ENCODE measurements around the gene PCK1.

Gene PCK1

GRCh38 chr20:57559658-57560553 is 1.0 kb upstream of the PCK1 start:
- no peak for DNase-seq (ENCODE audit: low read depth in 2 of 2)

DNA sequence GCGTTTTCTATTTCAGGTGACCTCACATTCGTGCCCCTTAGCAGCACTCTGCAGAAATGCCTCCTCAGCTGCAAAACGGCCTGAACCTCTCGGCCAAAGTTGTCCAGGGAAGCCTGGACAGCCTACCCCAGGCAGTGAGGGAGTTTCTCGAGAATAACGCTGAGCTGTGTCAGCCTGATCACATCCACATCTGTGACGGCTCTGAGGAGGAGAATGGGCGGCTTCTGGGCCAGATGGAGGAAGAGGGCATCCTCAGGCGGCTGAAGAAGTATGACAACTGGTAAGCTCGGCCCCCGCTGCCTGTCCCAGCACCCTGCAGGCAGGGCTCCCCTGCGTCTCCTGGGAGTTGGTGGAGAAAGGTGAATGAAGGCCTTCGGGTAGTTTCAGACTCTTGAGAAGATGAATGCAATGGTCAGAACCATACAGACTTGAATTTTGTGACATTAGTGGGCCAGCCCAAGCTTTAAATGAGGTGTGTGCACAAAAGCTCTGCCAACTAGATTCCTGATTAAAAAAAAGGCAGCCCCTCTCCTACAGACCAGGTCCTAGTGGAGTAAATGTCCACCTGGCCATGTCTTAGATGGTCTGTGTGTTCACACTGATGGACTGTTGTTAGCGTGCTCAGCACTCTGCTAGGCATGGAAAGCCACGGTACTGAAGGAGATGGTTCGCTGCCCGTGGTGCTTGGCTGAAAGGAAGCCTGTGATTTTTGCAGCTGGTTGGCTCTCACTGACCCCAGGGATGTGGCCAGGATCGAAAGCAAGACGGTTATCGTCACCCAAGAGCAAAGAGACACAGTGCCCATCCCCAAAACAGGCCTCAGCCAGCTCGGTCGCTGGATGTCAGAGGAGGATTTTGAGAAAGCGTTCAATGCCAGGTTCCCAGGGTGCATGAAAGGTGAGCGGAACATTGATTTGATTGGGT is 708 bp downstream of the PCK1 start:
- no peak for DNase-seq (ENCODE audit: low read depth in 2 of 2)

DNA sequence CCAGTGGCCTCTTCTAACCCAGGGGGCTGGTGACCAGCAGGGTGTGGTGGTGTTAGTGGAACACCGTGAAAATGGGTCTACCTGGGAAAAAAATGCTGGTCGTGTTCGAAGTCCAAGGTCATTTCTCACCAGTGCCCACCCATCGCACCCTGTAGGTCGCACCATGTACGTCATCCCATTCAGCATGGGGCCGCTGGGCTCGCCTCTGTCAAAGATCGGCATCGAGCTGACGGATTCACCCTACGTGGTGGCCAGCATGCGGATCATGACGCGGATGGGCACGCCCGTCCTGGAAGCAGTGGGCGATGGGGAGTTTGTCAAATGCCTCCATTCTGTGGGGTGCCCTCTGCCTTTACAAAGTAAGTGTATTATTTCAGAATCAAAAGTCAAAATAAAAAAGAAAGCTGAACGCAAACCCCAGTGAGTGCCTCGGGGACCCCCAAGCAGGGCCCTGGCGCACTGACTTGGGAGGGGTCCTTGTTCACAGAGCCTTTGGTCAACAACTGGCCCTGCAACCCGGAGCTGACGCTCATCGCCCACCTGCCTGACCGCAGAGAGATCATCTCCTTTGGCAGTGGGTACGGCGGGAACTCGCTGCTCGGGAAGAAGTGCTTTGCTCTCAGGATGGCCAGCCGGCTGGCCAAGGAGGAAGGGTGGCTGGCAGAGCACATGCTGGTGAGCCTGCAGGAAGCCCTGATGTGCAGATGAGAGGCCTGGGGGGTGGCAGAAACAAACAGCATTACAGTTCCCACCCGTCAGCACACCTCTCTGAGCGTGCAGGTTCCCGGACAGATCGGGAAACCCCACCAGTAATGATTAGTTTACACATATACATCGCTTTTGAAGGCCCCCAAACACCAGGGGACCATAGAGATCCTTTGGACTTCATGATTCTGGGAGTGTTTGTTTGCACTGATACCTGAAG is 1.9 kb downstream of the PCK1 start:
- DNase-seq (ENCODE audit: low read depth in 2 of 2): no peak

GRCh38 chr20:57563522-57563921 is 2.6 kb downstream of the PCK1 start:
- no peak for DNase-seq (ENCODE audit: low read depth in 2 of 2)

GRCh38 chr20:57564180-57564802 is 3.4 kb downstream of the PCK1 start:
- DNase-seq (ENCODE audit: low read depth in 2 of 2): no peak

- DNase-seq (ENCODE audit: low read depth in 2 of 2): no peak
Measured at GRCh38 chr20:57564951-57565642, 4.2 kb downstream of the PCK1 start.

- DNase-seq (ENCODE audit: low read depth in 2 of 2): no peak
Measured at GRCh38 chr20:57566399-57566798, 5.5 kb downstream of the PCK1 start.

DNA sequence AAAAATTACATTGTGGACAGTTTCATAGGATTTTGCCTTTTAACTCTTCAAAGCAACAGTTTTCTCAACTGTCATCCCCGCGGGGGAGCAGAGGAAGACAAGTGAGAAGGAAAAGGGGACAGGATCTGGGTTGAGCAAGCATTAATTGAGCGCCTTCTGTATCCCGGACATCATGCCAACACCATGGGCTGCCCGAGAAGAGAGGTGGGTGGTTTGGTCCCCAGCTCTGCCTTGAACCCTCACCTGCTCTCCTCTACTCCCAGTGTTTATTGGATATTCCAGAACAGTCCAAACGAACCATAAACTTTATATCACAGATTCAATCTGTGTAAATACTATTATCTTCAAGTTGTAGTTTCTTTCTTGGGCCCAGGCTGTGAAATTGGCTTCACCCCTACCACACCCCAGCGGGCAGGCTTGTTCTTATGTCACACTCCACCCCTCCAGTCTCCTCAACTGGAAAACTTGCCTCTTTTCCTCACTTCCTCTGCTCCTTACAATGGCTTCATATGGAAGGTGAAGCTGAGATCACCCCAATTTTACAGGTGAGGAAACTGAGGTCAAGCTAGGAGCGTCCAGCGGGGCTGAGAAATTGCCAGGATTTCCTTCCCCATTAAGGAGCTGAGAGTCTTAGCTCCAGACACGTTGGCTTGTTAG is 6.0 kb downstream of the PCK1 start:
- no peak for DNase-seq (ENCODE audit: low read depth in 2 of 2)

- DNase-seq (ENCODE audit: low read depth in 2 of 2): no peak
Measured at GRCh38 chr20:57567471-57568079, 6.7 kb downstream of the PCK1 start.

GRCh38 chr20:57568088-57568896 is 7.4 kb downstream of the PCK1 start:
- DNase-seq (ENCODE audit: low read depth in 2 of 2): no peak

GRCh38 chr20:57568960-57569359 is 8.1 kb downstream of the PCK1 start:
- DNase-seq (ENCODE audit: low read depth in 2 of 2): no peak

DNA sequence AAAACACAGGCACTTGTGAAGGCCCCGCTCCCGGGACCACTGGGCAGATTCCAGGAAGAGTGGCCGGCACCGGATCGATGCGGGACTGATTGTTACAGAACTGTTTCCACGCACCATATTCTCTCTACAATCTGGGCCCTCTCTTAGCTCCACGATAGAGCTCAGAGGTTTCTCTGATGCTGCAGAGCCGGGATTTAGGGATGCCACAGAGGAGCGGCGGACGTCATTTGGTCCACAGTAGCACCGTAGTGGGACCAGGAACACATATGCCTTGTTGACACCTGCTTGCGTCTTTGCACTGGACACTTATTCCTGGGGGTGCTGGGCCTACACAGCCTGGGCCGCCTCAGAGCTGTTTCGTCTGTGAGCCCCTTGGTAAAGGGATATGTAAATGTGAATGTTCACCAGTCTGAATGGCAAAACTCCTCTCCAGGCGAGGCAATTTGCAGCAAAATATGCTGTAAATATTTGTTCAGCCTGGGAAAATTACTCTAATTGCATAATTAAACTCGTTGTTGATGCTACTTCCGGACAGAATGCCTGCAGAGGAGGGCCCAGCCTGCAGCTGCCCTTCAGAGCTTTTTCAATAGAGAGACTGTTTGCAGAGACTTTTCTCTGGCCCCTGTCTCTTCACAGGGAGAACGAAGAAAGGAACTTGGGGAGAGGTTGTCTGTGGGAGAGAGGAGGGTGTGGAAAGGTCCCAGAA is 9.4 kb downstream of the PCK1 start:
- DNase-seq (ENCODE audit: low read depth in 2 of 2): no peak

DNA sequence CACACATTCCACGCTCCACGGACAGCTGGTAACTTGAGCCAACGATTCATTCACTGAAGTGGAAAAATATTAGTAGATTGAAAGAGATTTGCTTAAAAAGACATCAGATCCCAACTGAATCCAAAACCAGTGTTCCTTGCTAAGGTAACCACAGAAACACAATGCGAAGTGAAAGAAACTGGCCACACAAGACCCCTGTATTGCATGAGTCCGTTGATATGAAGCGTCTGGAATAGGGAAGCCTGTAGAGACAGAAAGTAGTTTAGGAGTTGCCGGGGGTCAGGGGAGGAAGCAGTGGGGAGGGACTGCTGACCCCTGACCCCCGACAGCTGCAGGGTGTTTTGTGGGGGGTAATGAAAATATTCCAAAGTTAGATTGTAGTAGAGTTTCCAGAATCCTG is 10.0 kb downstream of the PCK1 start:
- no peak for DNase-seq (ENCODE audit: low read depth in 2 of 2)

DNA sequence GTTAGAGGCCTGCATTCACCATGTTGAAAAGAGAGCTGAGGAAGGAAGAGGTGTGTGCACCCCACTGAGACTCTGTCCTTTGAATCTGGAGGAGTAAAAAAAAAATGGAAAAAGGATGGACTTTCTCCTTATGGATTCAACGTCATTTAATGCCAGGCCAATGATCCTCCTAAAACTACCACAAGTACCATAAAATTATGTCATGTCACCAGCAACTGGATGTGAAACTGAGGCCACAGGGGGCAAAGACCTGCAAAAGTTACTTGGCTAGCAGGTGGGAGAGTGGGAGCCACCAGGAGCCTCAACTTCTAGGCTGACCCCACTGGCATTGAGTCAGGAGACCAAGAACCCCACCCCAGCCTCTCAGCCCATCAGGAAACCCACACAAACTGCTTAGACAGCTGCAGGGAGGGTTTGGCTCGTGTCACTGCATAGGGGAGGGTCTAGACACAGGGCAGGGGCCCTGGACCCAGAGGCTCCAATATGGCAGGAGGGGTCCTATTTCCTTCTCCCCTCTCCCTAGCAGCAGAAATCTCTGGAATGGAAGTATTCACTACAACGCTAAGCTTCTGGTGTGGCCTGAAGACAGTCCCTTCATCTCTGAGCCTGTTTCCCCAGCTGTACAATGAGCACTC is 11.0 kb downstream of the PCK1 start:
- DNase-seq (ENCODE audit: low read depth in 2 of 2): no peak

DNA sequence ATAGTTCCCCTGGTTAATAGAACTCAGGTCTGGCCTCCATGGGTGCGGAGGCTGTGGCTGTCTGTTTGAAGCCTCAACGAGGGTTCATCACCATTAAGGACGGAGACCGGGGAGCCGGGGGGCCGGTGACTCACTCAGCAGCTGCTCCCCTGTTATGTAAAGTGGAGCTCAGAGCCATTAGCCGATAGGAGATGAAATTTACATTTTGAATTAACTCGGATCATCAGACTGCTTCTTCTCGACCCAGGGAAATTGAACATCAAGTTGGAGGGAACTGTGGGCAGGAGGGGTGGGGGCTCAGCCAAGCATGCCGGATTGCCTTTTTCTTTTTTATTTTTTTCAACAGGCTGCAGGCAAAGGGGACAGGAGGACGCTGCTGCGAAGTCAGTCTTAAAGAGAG is 12.3 kb downstream of the PCK1 start:
- DNase-seq (ENCODE audit: low read depth in 2 of 2): no peak

DNA sequence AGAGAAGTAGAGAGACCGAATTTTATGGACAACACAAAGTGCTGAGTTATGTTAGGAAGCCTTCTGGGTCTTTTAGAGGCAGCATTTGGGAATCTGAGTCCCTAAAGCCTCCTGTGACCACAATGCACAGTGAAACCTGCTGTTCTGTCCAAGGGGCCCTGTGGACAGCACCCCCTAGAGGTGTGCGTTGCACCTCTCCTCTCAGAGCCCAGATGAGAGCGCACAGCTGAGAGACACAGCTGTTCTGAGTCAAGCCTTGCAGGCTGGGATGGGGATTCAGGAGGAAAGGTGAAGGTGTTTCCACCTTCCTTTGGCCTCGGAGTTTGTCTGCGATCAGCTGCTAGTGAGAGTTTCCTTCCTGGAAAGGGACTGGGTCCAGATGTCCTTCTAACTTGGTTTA is 13.0 kb downstream of the PCK1 start:
- no peak for DNase-seq (ENCODE audit: low read depth in 2 of 2)

DNA sequence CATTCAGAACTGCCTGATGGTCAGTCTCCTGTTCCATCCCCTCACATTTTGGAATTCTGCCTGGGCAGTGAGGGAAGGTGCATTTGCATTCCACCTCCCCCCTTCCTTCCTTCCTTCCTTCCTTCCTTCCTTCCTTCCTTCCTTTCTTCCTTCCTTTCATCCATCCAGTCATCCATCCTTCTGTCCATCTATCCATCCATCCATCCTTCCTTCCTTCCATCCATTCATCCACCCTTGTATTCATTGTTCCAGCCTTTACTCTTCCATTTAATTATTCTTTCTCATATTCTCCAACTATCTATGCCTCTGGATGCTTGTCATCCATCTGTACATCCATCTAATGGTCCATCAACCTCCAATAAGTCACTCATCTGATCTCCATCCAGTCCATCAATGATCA is 14.0 kb downstream of the PCK1 start:
- DNase-seq (ENCODE audit: low read depth in 2 of 2): no peak

DNA sequence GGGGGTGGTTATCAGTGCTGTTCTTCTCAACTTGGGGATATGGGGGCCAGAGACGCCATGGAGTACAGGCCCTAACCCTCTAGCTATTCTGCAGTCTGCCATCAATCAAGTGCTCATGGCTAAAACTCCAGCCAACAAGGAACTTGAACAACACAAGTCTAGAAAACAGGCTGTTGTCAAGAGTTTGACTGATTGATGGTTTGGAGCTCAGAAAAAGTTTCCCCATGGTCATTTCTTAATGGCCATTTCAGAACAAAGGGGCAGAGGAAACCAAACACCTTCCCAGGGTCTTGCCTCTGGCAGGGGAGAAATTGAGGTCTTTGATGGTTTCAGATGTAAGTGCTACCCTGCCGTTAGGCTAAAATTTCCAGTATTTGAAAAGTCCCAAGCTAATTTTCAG is 15.1 kb downstream of the PCK1 start:
- no peak for DNase-seq (ENCODE audit: low read depth in 2 of 2)
